GDM1 (cell line): Measurements from ENCODE around the gene L3MBTL3.

Experiments used
- DNase-seq: peaks from one replicate; lab custom pipeline; 2025; lab: John Stamatoyannopoulos, UW

Gene L3MBTL3

DNA sequence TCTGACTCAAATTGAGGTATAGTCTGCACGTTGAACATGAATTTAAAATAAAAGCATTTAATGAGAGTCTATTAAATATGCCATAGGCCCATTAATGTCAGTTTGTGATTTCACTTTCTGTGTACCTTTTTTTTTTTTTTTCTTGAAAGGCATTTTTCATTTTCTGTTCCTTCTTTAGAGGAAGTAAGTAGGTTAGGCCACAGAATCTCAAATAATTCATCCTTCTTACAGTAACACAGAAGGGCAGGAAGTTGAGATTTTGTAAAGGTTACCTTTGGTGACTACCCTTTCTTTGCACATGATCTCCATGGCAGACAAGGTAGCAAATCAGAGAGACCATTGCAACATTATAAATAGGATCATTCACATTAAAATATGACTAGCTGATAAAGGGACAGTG is 9.6 kb downstream of the L3MBTL3 start:
- peak; percentile 1 for DNase-seq

DNA sequence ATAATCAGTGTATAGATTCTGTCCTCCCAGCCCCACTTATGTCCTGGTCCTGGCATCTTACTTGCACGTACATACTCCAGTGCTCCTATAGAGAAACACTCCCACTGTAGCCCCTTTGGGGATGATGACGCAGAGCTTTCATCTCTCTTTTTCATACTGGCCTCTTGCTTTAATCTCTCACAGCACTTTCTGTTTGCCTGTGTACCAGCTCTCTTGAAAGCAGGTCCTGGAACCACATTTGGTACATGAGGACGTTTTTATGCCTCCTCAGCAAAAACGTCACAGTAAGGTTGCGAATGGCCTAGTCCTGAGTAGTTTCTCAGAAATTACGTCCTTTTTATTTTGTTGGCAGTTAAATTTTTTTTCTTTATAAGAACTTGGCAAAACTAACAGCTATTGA is 10.8 kb downstream of the L3MBTL3 start:
- no peak for DNase-seq

- no peak for DNase-seq
Observed at GRCh38 chr6:130032758-130033340, 14.5 kb downstream of the L3MBTL3 start.

DNA sequence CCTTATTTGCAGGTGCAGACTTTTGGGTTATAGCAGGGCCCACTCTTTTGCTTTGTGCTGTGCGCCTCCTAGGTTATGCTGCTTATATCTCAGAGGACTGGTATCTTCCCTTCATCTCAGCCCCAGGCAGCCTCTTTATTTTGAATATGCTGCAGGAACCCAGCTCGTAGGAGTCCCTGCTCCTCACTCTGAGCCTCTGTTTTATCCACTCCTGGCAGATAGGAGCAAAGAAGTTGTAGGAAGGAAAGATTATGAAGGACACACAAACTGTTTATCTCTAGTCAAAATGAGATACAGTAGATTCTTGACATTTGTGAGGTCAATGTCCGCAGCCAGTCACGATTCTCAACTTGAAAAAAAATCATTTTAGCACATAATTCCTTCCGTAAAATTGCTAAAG is 15.6 kb downstream of the L3MBTL3 start:
- DNase-seq, result no peak

DNA sequence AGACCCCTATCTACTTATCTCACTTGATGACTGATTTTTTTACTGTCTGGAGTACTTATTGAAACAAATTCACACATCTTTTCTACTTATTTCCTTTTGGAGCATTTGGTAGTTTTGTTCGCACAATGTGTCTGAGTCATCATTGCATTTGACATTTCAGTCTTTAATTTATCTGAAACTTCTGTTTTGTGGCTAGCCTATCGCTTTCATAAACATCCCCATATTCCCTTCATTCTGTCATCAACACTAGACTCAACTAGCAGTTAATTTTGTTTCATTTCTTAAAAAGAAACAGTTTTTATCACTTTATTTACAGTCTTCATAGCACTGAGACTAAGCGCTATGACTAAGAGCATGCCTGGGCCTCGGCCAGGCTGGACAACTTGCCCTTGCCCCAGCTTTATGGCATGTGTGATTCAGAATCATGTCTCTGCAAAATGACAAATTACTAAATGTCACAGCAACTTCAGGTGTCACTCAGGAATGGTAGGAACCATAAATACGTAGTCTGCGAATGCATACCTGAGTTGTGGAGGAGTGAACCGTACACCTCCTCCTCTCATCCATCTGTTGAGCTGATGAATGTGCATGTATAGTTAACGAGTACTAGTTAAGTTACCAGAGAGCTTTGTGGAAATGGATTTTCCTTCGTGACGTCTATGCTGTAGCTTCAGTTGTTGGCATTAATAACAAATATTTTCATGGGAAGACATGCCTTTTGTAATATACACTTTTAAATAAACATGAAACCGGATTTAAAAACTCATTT is 16.2 kb downstream of the L3MBTL3 start:
- no peak for DNase-seq

DNA sequence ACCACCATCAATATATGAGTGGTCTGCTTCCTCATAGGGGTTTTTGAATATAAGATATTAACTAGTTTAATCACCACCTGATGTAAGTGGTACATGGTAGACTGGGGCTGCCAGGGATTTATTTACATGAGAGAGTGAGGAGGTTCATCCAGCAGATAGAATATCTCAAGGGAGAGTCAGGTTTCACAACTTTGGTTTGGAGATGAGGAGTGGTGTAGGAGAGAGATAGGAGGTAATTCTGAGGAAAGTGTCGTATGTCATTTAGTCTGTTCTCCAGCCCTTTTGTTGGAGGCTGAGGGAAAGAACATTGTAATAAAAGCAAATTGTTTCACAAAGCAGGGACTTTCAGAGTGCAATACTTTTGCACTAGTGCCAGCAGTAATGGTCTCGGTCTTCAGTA is 16.8 kb downstream of the L3MBTL3 start:
- no peak for DNase-seq

GRCh38 chr6:130037207-130037811 is 18.9 kb downstream of the L3MBTL3 start:
- DNase-seq, result no peak

- no peak for DNase-seq
Observed at GRCh38 chr6:130041594-130041993, 23.2 kb downstream of the L3MBTL3 start.

DNA sequence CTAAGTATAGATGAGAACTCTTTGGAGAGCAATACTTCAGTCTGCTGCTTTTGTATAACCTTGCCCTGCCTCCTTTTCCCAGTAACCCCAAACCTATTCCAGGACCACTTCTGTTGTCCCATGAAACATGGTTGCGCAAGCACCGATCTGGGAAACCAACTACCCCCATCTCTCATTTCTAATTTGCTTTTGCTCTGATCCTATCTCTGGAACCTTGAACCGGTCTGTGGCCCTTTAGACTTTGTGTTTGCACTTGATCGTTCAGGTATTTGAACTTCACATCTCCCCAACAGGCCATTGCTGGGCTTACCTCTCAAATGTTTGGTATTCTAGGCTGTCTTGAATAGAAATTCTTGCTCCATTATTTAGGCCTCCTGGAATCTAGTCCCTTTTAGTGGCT is 25.0 kb downstream of the L3MBTL3 start:
- no peak for DNase-seq

DNA sequence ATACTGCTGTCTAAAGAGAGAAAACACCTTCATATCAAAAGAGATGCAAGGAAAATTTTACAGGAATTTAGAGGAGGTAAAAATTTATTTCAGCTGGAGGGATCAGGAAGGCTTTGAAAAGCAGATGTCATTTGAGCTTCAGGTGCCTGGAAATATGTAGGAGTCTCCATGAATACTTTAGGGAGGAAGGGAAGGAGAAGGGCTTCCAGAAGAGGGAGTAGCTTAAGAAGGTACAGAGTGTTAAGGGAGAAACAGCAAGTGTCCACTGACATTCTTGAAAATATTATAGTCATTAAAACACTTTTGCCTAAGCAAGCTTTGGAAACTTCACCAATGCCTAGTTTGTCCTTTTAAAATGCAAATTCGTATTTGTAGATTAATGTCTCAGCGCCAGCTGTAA is 27.2 kb downstream of the L3MBTL3 start:
- DNase-seq, result no peak

DNA sequence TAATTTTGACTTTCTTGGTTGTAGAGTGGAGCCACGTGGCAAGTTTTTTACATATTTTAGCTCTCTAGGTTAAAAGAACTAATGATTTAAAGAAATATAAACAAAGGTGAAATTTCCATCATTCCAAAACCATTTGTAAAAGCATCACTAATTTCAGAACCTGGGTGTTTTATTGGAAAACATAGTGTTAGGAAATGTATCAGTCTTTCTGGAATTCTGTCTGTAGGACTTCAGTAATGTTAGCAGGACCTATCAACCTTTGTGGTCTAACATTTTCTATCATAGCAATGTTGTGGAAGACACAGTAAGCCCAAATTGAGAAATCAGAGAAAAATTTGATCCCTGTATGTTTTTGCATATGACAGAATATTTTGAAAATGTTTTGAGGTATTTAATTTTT is 28.3 kb downstream of the L3MBTL3 start:
- DNase-seq, result no peak

GRCh38 chr6:130047088-130047995 is 29.0 kb downstream of the L3MBTL3 start:
- no peak for DNase-seq

DNA sequence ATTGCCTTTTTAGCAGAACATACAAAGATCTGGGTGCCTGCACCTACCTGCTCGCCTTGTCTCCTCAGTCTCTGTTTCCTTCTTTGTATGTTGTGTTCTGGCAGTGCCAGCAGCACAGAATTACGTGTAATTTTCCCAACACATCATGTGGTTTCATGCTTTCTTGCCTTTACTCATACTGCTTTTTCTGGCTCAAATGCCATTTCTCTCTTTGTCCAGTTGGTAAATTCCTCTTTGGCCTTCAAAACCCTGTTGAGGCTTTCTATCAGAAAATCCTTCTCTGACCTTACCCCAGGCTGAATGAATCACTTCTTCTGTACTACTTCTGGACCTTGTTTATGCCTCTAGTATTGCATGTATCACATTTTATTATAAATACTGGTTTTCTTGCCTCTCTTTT is 31.8 kb downstream of the L3MBTL3 start:
- DNase-seq, result no peak

DNA sequence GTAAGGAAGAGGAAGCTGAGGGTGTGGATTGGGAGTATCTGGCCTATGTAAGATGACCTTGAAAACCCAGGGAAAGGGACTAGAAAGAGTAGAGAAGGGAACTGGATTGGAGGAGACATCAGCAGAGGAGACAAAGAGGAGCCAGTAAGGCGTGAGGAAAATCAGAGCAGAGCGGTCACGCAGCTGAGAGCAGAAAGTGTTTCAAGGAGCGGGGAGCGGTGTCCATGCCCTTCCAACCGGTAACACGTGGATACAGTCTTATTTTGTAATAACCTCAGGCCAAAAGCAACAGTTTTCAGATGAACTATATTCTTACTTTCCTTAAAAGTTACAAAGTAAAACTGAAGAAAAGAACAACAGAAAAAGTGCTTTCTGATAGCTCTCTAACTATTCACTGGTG is 36.3 kb downstream of the L3MBTL3 start:
- DNase-seq, result no peak

DNA sequence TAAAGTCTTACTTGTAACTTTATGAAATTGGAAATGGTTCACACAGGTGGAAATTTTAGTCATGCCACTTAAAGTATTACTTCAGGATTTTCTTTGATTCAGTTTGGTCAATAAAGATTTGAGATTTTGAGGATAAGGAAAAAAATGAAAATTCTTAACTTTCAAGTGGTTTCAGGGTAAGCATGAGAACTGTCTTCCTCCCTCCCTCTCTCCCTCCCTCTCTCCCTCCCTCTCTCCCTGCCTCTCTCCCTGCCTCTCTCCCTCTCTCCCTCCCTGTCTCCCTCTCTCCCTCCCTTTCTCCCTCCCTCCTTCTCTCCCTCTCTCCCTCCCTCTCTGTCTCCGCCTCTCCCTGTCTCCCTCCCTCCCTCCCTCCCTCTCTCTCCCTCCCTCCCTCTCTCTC is 36.9 kb downstream of the L3MBTL3 start:
- no peak for DNase-seq

GRCh38 chr6:130057495-130057894 is 39.1 kb downstream of the L3MBTL3 start:
- DNase-seq, result no peak

DNA sequence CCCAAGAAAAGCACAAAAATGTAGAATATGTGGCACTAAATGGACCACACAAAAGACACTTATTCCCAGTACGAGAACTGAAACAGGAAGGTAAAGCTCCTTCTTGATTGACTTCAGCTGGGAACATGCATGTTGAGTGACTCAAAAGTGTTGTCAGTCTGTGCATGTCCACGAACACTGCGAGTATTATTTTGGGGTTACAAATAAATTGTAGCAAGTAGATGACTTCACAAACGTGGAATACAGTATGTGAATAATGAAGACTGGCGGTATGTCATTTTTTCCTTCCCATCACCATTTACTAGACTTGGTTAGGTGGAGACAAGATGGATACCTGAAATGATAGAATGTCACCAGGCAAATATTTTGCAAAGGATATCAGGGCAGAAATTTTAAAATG is 45.4 kb downstream of the L3MBTL3 start:
- DNase-seq, result no peak

- no peak for DNase-seq
Observed at GRCh38 chr6:130065609-130066156, 47.3 kb downstream of the L3MBTL3 start.

GRCh38 chr6:130069485-130069884 is 51.1 kb downstream of the L3MBTL3 start:
- DNase-seq, result no peak

- no peak for DNase-seq
Observed at GRCh38 chr6:130070326-130070725, 51.9 kb downstream of the L3MBTL3 start.

GRCh38 chr6:130070792-130071191 is 52.4 kb downstream of the L3MBTL3 start:
- no peak for DNase-seq

- DNase-seq, result no peak
Observed at GRCh38 chr6:130075879-130076460, 57.6 kb downstream of the L3MBTL3 start.
